GM12873 (cell line): ENCODE measurements around the gene ADM5.

ENCODE experiments used
- CTCF ChIP-seq: IDR thresholded peaks from 2 replicates; pipeline ENCODE4 v1.5.1; 2012; ENCODE audit warnings: low read depth, mild to moderate bottlenecking, moderate library complexity, low read length, control low read depth; ENCODE audit not compliant: insufficient read depth; ENCODE audit errors: missing control alignments

The ADM5 gene

GRCh38 chr19:49689133-49690078, at the start of gene ADM5:
TSS of gene ADM5 (plus strand) at chr19:49689594. CDS start at chr19:49689838, 244 bp downstream.
- TF ChIP-seq CTCF, result peak; percentile 26

- TF ChIP-seq CTCF, result no peak
These were observed 49.1 kb upstream of the ADM5 start, which contains the start of gene RRAS for GRCh38 chr19:49640113-49640898. TSS of gene RRAS (minus strand) at chr19:49640143. CDS start at chr19:49640098, 45 bp downstream.

GRCh38 chr19:49641688-49642491, 47.5 kb upstream of the ADM5 start, which contains the start of gene SCAF1:
TSS of gene SCAF1 (plus strand) at chr19:49642209. CDS start at chr19:49645027, 2,818 bp downstream.
- TF ChIP-seq CTCF, result no peak

- TF ChIP-seq CTCF, result no peak
These were observed 46.8 kb upstream of the ADM5 start for GRCh38 chr19:49642492-49643035.

- no peak for TF ChIP-seq CTCF
These were observed 45.9 kb upstream of the ADM5 start for GRCh38 chr19:49643466-49643865.

GRCh38 chr19:49645592-49645991, 43.8 kb upstream of the ADM5 start:
- TF ChIP-seq CTCF, result no peak
